Activated naive CD8-positive, alpha-beta T cell treated with anti-CD3 and anti-CD28 coated beads, Interleukin-2, amount 50 U/mL, for 24 hours (primary cell): Measurements from ENCODE around the gene ARL2.
"Not testable (repeated sequence)": the region's sequence is repeated elsewhere in the genome, so short reads cannot be mapped to it uniquely, and the experiment has no call there.

Experiments
- ATAC-seq: fragments of 150-1000 bp; cut with Tn5 transposase; one replicate; pipeline ENCODE4 v1.10.0; 2021
- DNase-seq: peaks from one replicate; pipeline ENCODE4 v3.0.0; 2021
- H3K27ac Mint-ChIP-seq: one replicate; pipeline ENCODE4 v1.8.0; 2021; ENCODE audit warnings: mild to moderate bottlenecking, mixed read lengths
- H3K27me3 Mint-ChIP-seq: one replicate; pipeline ENCODE4 v1.8.0; 2021; ENCODE audit warnings: mixed read lengths
- H3K36me3 Mint-ChIP-seq: one replicate; pipeline ENCODE4 v1.8.0; 2021; ENCODE audit warnings: low read depth, mixed read lengths
- H3K4me1 Mint-ChIP-seq: one replicate; pipeline ENCODE4 v1.8.0; 2021; ENCODE audit warnings: mixed read lengths
- H3K4me3 Mint-ChIP-seq: one replicate; pipeline ENCODE4 v1.8.0; 2021; ENCODE audit warnings: mild to moderate bottlenecking, moderate library complexity, mixed read lengths
- H3K9me3 Mint-ChIP-seq: one replicate; pipeline ENCODE4 v1.8.0; 2021; ENCODE audit warnings: mixed read lengths

Gene ARL2

DNA sequence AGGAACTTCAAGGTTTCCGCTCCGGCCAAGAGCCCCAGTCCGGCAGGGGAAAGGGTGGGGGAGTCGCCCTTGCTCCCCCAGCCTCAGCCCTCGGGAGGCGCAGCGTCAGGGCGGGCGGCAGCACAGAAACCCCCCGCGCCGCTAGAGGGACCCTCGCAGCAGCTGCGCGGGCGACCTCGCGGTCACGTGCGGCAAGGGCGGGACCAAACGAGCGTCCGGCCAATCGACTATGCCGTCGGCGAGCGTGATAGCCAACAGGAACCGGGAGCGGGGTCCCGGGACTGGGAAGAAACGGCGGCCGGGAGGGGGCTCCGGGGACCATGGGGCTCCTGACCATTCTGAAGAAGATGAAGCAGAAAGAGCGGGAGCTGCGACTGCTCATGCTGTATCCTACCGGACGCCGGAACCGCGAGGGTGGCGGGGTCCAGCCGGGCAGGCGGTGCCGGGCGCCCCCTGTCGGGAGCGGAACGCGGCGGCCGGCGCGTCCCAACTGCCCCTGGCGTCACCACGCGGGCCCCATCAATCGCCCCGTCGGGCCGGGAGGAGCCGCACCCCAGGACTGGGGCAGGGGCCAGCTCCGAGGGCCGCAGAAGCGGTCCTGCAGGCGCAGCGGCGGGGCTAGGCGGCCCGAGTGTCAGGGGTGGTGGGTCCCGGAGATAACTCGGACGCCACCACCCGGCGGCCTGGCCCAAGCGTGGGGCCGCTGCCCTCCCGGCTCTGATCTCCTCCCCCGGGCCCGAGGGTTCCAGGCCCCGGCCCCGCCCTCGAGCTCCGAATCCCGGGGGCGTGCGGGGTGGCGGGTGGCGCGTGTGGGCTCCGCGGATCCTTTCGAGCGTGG, at the start of gene ARL2:
TSS of gene ARL2 (plus strand) at position 273 of the 838 bp plus-strand sequence. CDS start at position 321, 48 bp downstream.
- peaks cover 25% of the 10 kb centered on the region for H3K4me1 Mint-ChIP-seq
- H3K27ac Mint-ChIP-seq, result peak within 1 kb of the TSS; percentile 94
- DNase-seq (peak; percentile 90), ATAC-seq (peak; percentile 79)
- H3K9me3 Mint-ChIP-seq, result no peaks in the 10 kb centered on the region
- no peaks in the 10 kb centered on the region for H3K27me3 Mint-ChIP-seq
- H3K4me3 Mint-ChIP-seq, result peak within 1 kb of the TSS; percentile 85
- H3K36me3 Mint-ChIP-seq, result peaks cover 17% of the 10 kb centered on the region

DNA sequence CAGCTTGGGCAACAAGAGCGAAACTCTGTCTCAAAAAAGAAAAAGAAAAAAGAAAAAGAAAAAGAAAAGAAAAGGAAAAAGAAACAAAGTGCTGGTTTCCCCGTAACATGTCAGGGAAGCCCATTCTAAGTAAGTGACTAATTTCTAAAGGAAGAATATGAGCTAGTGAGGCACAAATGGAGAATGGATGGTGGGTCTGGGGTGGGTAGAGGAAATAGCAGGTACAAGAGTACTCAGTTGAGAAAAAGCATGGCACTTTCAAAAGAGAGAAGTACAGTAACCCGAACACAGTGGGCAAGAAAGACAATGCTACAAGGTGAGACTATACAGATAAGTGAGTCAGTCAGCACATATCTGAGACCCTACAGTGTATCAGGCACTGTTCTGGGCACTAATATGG, 46.6 kb upstream of the ARL2 start:
- DNase-seq (no peak), ATAC-seq (no peak)
- H3K9me3 Mint-ChIP-seq, result no peaks in the 10 kb centered on the region
- peaks cover 6% of the 10 kb centered on the region for H3K27me3 Mint-ChIP-seq
- no peak overlapping the region for H3K4me3 Mint-ChIP-seq
- H3K27ac Mint-ChIP-seq, result no peak overlapping the region
- peaks cover 2% of the 10 kb centered on the region for H3K36me3 Mint-ChIP-seq
- H3K4me1 Mint-ChIP-seq, result peaks cover 39% of the 10 kb centered on the region

DNA sequence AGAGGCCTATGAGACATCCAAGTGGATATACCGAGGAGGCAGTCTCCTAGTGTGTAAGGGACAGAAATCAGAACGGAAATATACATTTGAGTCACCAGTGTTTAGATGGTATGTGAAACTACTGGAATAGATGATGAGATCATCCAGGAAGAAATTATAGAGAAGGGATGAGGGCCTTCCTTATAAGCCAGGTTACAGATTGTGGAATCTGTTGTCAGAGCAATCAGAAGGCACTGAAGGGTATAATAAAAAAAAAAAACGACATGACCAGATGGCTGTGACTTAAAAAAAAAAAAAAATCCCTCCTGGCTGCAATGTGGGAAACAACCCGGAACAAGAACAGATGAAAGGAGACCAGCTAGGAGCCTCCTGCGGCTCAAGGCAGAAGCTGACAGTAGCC, 44.8 kb upstream of the ARL2 start:
- no peak for ATAC-seq
- DNase-seq, result no peak
- Mint-ChIP-seq H3K27me3 (peaks cover 6% of the 10 kb centered on the region), H3K4me1 (peaks cover 40% of the 10 kb centered on the region), H3K27ac (peak overlapping the region; percentile 41), H3K4me3 (no peak overlapping the region), H3K9me3 (no peaks in the 10 kb centered on the region), H3K36me3 (peaks cover 2% of the 10 kb centered on the region)

DNA sequence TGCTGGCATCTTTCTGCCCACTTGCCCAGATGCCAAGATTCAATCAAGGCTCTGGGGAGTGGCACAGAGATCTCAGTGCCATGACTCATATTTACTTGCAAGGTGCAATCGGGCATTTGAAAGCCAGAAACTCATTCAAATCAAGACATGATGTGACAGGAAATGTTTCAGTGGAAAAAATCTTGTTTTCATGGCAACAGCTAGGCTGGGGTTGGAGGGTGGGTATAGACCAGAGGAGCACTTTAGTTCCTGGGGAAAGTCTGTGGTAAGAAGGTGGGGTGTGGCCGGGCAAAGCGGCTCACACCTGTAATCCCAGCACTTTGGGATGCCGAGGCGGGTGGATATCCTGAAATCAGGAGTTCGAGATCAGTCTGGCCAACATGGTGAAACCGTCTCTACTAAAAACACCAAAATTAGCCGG, 43.2 kb upstream of the ARL2 start:
- Mint-ChIP-seq H3K4me1 (peaks cover 43% of the 10 kb centered on the region), H3K27me3 (peaks cover 6% of the 10 kb centered on the region), H3K36me3 (peaks cover 2% of the 10 kb centered on the region), H3K27ac (peak overlapping the region; percentile 79), H3K9me3 (no peaks in the 10 kb centered on the region), H3K4me3 (peak overlapping the region; percentile 65)
- DNase-seq (peak; percentile 14), ATAC-seq (peak; percentile 88)

- H3K4me3 Mint-ChIP-seq, result peak within 1 kb of the TSS; percentile 65
- DNase-seq (peak; percentile 89), ATAC-seq (peak; percentile 29)
- H3K27ac Mint-ChIP-seq, result peak within 1 kb of the TSS; percentile 79
- H3K4me1 Mint-ChIP-seq, result peaks cover 43% of the 10 kb centered on the region
- H3K27me3 Mint-ChIP-seq, result peaks cover 6% of the 10 kb centered on the region
- H3K9me3 Mint-ChIP-seq, result no peaks in the 10 kb centered on the region
- peaks cover 2% of the 10 kb centered on the region for H3K36me3 Mint-ChIP-seq
Measured at GRCh38 chr11:64971421-64972233, 42.3 kb upstream of the ARL2 start, which contains the start of gene MAJIN. Gene MAJIN (minus strand): TSS chr11:64972108. CDS start chr11:64959405, 12,703 bp downstream.

DNA sequence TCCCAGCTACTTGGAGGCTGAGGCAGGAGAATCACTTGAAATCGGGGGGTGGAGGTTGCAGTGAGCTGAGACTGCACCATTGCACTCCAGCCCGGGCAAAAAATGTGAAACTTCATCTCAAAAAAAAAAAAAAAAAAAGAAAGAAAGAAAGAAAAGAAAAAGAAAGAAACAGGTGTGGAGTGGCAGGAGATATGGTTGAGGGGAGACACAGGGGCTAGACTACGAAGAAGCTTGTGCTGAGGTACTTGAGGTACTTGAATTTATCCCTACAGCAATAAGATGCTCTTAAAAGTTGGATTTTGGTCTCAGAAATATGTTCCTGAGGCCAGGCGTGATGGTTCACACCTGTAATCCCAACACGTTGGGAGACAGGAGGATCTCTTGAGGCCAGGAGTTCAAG, 39.8 kb upstream of the ARL2 start:
- H3K9me3 Mint-ChIP-seq, result no peaks in the 10 kb centered on the region
- no peak overlapping the region for H3K4me3 Mint-ChIP-seq
- peaks cover 2% of the 10 kb centered on the region for H3K36me3 Mint-ChIP-seq
- peaks cover 4% of the 10 kb centered on the region for H3K27me3 Mint-ChIP-seq
- H3K4me1 Mint-ChIP-seq, result peaks cover 31% of the 10 kb centered on the region
- no peak for DNase-seq
- ATAC-seq, result no peak
- no peak overlapping the region for H3K27ac Mint-ChIP-seq

DNA sequence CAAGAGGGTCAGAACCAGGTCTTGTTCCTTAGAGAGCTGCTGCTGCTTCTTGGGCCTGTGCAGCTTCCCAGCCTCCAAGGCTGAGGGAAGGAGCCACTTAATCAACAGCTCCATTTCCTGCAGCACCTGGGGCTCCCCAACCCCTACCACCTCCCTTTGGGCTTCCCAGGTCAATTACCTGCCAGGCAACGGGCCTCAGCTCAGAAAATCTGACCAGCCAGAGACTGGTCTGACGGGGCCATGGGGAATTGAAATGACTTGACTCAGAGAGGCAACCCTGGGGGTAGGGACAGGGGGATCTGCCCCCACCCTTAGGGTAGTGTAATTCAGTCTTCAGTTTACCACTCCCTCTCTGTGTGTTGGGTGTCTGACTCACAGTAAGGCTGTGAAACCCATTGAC, 37.3 kb upstream of the ARL2 start:
- H3K9me3 Mint-ChIP-seq, result no peaks in the 10 kb centered on the region
- DNase-seq (no peak), ATAC-seq (peak; percentile 31)
- H3K4me1 Mint-ChIP-seq, result peaks cover 13% of the 10 kb centered on the region
- peaks cover 5% of the 10 kb centered on the region for H3K27me3 Mint-ChIP-seq
- no peak overlapping the region for H3K4me3 Mint-ChIP-seq
- H3K36me3 Mint-ChIP-seq, result no peaks in the 10 kb centered on the region
- H3K27ac Mint-ChIP-seq, result no peak overlapping the region

DNA sequence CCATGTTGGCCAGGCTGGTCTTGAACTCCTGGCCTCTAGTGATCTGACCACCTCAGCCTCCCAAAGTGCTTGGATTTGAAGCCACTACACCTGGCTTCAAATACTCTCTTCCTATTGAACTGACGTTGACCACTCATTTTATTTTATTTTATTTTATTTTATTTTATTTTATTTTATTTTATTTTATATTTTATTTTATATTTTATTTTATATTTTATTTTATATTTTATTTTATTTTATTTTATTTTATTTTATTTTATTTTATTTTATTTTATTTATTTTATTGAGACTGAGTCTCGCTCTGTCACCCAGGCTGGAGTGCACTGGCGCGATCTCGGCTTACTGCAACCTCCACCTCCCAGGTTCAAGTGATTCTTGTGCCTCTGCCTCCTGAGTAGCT, 30.6 kb upstream of the ARL2 start:
- not testable (repeated sequence) for ATAC-seq, H3K4me1 Mint-ChIP-seq, H3K4me3 Mint-ChIP-seq, DNase-seq, H3K27ac Mint-ChIP-seq, H3K9me3 Mint-ChIP-seq, H3K36me3 Mint-ChIP-seq
- H3K27me3 Mint-ChIP-seq, result peaks cover 19% of the 10 kb centered on the region

DNA sequence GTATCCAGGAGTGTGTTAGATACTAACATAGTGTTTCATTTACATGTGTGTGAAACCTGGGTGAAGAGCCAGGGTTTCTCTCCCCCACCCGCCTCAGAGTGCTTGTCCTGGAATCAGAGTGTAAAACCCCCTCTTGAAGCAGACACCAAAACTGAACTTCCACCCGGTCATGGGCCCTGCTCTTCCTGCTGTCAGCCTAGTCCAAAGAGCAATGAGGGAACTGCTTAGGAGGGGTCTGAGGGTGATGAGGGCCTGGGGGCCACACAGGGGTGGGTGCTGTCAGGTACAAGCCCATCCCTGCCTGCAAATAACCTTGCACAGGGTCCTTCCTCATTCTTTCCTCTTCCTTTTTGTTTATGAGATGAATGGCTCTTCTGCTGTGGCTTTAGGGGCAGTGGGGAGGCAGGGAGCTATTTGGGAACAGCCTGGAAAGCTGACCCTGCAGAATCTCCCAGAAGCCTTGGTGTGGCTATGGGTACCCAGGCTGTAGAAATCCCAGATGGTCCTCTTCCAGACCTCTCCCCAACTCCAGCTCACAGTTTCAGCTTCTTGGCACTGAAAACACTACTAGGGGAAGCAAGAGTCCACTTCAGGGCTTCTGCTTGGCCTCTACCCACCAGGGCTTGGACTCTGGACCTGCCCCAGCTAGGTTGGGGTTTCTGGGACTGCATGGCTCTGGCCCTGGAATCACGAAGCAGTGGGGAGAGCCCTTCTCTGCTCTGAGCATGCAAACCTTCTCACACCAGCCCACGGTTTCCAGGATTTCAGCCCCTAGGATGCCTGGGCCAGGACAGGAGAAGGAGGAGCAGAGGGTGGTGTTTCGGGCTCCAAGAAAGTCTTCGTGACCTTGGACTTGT, 25.7 kb upstream of the ARL2 start:
- Mint-ChIP-seq H3K9me3 (no peaks in the 10 kb centered on the region), H3K36me3 (no peaks in the 10 kb centered on the region), H3K4me1 (peaks cover 20% of the 10 kb centered on the region), H3K4me3 (no peak overlapping the region), H3K27ac (no peak overlapping the region), H3K27me3 (peaks cover 9% of the 10 kb centered on the region)
- DNase-seq (no peak), ATAC-seq (no peak)

DNA sequence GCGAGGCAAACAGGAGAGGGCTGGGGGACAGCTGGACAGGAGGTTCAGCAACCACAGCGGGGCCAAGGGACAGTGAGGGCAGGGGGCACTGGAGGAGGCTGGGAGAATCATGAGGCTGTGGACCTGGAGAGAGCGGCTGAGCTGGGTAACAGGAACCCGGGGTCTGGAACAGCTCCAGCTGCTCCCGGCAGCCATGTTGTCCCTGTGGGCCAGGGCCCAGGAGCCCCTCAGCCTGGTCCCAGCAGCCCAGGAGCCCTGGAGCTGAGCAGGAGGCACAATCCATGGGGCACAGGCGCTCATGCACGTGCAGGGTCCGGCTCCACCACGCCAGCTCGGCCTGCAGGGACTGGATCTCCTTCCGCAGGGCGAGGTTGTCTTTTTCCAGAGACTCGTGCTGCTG, 24.5 kb upstream of the ARL2 start:
- H3K4me3 Mint-ChIP-seq, result no peak overlapping the region
- H3K9me3 Mint-ChIP-seq, result no peaks in the 10 kb centered on the region
- no peak for ATAC-seq
- H3K4me1 Mint-ChIP-seq, result peaks cover 20% of the 10 kb centered on the region
- H3K27me3 Mint-ChIP-seq, result peaks cover 9% of the 10 kb centered on the region
- no peak overlapping the region for H3K27ac Mint-ChIP-seq
- no peaks in the 10 kb centered on the region for H3K36me3 Mint-ChIP-seq
- no peak for DNase-seq

DNA sequence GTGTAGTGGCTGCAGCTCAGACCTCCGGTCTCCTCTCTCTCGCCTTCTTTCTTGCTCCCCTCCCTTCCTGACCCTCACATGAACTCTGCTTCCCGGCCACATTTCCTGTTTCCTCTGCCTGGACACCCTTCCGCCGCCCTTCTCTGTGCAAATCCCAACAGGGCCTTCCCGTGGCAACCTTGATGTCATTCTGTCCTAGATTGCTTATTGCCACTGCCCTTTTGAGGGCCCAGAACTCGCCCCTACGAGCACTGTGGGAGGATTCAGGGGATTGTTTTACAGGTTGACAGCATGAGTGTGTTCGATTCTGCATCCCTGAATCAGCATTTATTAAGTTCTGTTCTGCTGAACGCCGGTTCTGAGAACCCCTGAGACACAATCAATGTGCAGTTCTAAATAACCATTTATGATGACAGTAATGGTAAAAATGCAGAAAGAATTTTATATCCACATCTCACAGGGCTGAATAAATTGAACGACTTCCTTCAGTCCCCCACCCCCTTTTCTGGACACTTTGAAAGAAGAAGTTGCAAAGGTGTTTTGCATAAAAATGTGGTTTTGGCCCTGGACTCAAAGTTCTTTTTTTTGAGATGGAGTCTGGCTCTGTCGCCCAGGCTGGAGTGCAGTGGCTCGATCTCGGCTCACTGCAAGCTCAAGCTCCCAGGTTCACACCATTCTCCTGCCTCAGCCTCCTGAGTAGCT, 23.6 kb upstream of the ARL2 start:
- Mint-ChIP-seq H3K27ac (no peak overlapping the region), H3K27me3 (peaks cover 4% of the 10 kb centered on the region), H3K4me1 (peaks cover 17% of the 10 kb centered on the region), H3K36me3 (no peaks in the 10 kb centered on the region), H3K9me3 (no peaks in the 10 kb centered on the region), H3K4me3 (no peak overlapping the region)
- ATAC-seq (no peak), DNase-seq (no peak)

DNA sequence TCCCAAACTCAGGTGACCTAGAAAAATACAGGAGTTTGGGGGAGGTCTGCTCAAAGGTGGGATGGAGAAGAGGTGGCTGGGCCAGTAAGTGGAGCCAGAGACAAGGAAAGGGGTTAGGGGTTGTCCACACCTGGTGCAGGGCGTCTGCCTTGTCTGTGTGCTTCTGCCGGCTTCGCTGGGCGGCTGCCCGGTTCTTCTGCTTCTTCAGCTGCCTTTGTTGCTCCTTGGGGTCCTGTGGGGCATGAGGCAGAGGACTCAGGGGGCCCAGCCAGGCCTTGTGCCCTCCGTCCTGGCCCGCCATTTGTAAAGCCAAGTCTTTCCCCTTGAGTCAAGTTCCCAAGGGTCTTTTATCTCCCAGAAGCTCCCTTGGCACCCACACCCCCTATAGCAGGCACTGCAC, 19.6 kb upstream of the ARL2 start:
- Mint-ChIP-seq H3K27ac (no peak overlapping the region), H3K4me1 (peaks cover 31% of the 10 kb centered on the region), H3K27me3 (peaks cover 3% of the 10 kb centered on the region), H3K36me3 (no peaks in the 10 kb centered on the region), H3K4me3 (no peak overlapping the region), H3K9me3 (no peaks in the 10 kb centered on the region)
- ATAC-seq, result no peak
- DNase-seq, result no peak

GRCh38 chr11:64996327-64996709, 17.6 kb upstream of the ARL2 start:
- Mint-ChIP-seq H3K4me1 (peaks cover 22% of the 10 kb centered on the region), H3K36me3 (no peaks in the 10 kb centered on the region), H3K27ac (no peak overlapping the region), H3K27me3 (peaks cover 3% of the 10 kb centered on the region), H3K4me3 (peak overlapping the region; percentile 55), H3K9me3 (no peaks in the 10 kb centered on the region)
- DNase-seq (no peak), ATAC-seq (no peak)
